Mononuclear cell (primary cell): ENCODE measurements around the gene MAGI1. TPM values are rescaled to one million over a fixed set of nuclear protein-coding genes. Genes with fewer than 3 reads are reported as not detected.

ENCODE experiments used
- H3K27me3 ChIP-seq: 2 replicates; pipeline ENCODE4 v1.6.0; 2011; ENCODE audit warnings: low read length, control low read depth; ENCODE audit not compliant: insufficient read depth
- H3K4me1 ChIP-seq: 2 replicates; pipeline ENCODE4 v1.5.1; 2011; ENCODE audit warnings: mild to moderate bottlenecking, low read length, control low read depth; ENCODE audit not compliant: insufficient read depth
- H3K4me3 ChIP-seq: 2 replicates; pipeline ENCODE4 v1.5.1; 2011; ENCODE audit warnings: mild to moderate bottlenecking, low read length, moderate library complexity
- H3K9me3 ChIP-seq: 2 replicates; pipeline ENCODE4 v1.5.1; 2011; ENCODE audit warnings: low read depth, mild to moderate bottlenecking, control low read depth, low read length
- total RNA-seq: library from RNA; depleted of rRNA; stranded (reverse); fragments of >200 nt; gene quantifications from one replicate; pipeline ENCODE4 v1.2.3, GENCODE V29; 2012

MAGI1 gene
- total RNA-seq, 1 donor, result not detected

GRCh38 chr3:65483011-65483410 lies 555.7 kb downstream of the MAGI1 start:
- no peak overlapping the region for H3K4me3 ChIP-seq
- H3K27me3 ChIP-seq, result no peaks in the 10 kb centered on the region
- H3K4me1 ChIP-seq, result no peaks in the 10 kb centered on the region
- H3K9me3 ChIP-seq, result no peaks in the 10 kb centered on the region

- no peaks in the 10 kb centered on the region for H3K9me3 ChIP-seq
- H3K4me1 ChIP-seq, result no peaks in the 10 kb centered on the region
- no peak overlapping the region for H3K4me3 ChIP-seq
- no peaks in the 10 kb centered on the region for H3K27me3 ChIP-seq
These were observed 557.6 kb downstream of the MAGI1 start for GRCh38 chr3:65481085-65481484.

GRCh38 chr3:65479990-65480389 lies 558.7 kb downstream of the MAGI1 start:
- Histone ChIP-seq H3K9me3 (no peaks in the 10 kb centered on the region), H3K4me1 (no peaks in the 10 kb centered on the region), H3K4me3 (no peak overlapping the region), H3K27me3 (no peaks in the 10 kb centered on the region)

GRCh38 chr3:65478551-65479500 lies 559.9 kb downstream of the MAGI1 start:
- Histone ChIP-seq H3K27me3 (no peaks in the 10 kb centered on the region), H3K4me3 (no peak overlapping the region), H3K4me1 (no peaks in the 10 kb centered on the region), H3K9me3 (no peaks in the 10 kb centered on the region)

GRCh38 chr3:65473736-65474135 lies 565.0 kb downstream of the MAGI1 start:
- Histone ChIP-seq H3K27me3 (no peaks in the 10 kb centered on the region), H3K9me3 (no peaks in the 10 kb centered on the region), H3K4me1 (no peaks in the 10 kb centered on the region), H3K4me3 (no peak overlapping the region)

GRCh38 chr3:65472501-65472900 lies 566.2 kb downstream of the MAGI1 start:
- no peaks in the 10 kb centered on the region for H3K9me3 ChIP-seq
- H3K27me3 ChIP-seq, result no peaks in the 10 kb centered on the region
- no peaks in the 10 kb centered on the region for H3K4me1 ChIP-seq
- H3K4me3 ChIP-seq, result no peak overlapping the region

- Histone ChIP-seq H3K4me3 (no peak overlapping the region), H3K4me1 (no peaks in the 10 kb centered on the region), H3K9me3 (no peaks in the 10 kb centered on the region), H3K27me3 (no peaks in the 10 kb centered on the region)
These were observed 572.3 kb downstream of the MAGI1 start for GRCh38 chr3:65466300-65466988.

- Histone ChIP-seq H3K4me1 (no peaks in the 10 kb centered on the region), H3K9me3 (no peaks in the 10 kb centered on the region), H3K4me3 (no peak overlapping the region), H3K27me3 (no peaks in the 10 kb centered on the region)
These were observed 588.8 kb downstream of the MAGI1 start for GRCh38 chr3:65449841-65450428.

GRCh38 chr3:65448120-65448519 lies 590.6 kb downstream of the MAGI1 start:
- Histone ChIP-seq H3K27me3 (no peaks in the 10 kb centered on the region), H3K4me1 (no peaks in the 10 kb centered on the region), H3K4me3 (no peak overlapping the region), H3K9me3 (no peaks in the 10 kb centered on the region)

- Histone ChIP-seq H3K27me3 (no peaks in the 10 kb centered on the region), H3K9me3 (no peaks in the 10 kb centered on the region), H3K4me3 (no peak overlapping the region), H3K4me1 (no peaks in the 10 kb centered on the region)
These were observed 593.0 kb downstream of the MAGI1 start for GRCh38 chr3:65445573-65446169.

- Histone ChIP-seq H3K4me1 (no peaks in the 10 kb centered on the region), H3K27me3 (no peaks in the 10 kb centered on the region), H3K9me3 (no peaks in the 10 kb centered on the region), H3K4me3 (no peak overlapping the region)
These were observed 594.3 kb downstream of the MAGI1 start for GRCh38 chr3:65444447-65444815.

- Histone ChIP-seq H3K9me3 (no peaks in the 10 kb centered on the region), H3K4me1 (no peaks in the 10 kb centered on the region), H3K27me3 (no peaks in the 10 kb centered on the region), H3K4me3 (no peak overlapping the region)
These were observed 594.8 kb downstream of the MAGI1 start for GRCh38 chr3:65443739-65444446.

GRCh38 chr3:65439641-65440284 lies 599.0 kb downstream of the MAGI1 start:
- Histone ChIP-seq H3K27me3 (no peaks in the 10 kb centered on the region), H3K4me1 (no peaks in the 10 kb centered on the region), H3K9me3 (no peaks in the 10 kb centered on the region), H3K4me3 (no peak overlapping the region)

GRCh38 chr3:65438612-65439011 lies 600.1 kb downstream of the MAGI1 start:
- H3K4me1 ChIP-seq, result no peaks in the 10 kb centered on the region
- no peaks in the 10 kb centered on the region for H3K9me3 ChIP-seq
- no peak overlapping the region for H3K4me3 ChIP-seq
- no peaks in the 10 kb centered on the region for H3K27me3 ChIP-seq
